LNCaP clone FGC (cell line): ENCODE results near the gene PPIF.
"Not testable (repeated sequence)": the region's sequence is repeated elsewhere in the genome, so short reads cannot be mapped to it uniquely, and the experiment has no call there.

Source experiments
- DNase-seq: peaks from one replicate; pipeline ENCODE4 v3.0.0-alpha.2; 2011; ENCODE audit warnings: low read depth
- H3K4me3 ChIP-seq: 2 replicates; pipeline ENCODE4 v1.5.1; 2011; ENCODE audit warnings: mild to moderate bottlenecking, low read depth, low read length, control low read depth
- CTCF ChIP-seq: IDR thresholded peaks from 2 replicates; pipeline ENCODE4 v1.5.1; 2012; ENCODE audit warnings: mild to moderate bottlenecking; ENCODE audit not compliant: control insufficient read depth, insufficient read depth; ENCODE audit errors: extremely low read depth

Gene PPIF

GRCh38 chr10:79331226-79331625 is 16.0 kb upstream of the PPIF start:
- TF ChIP-seq CTCF = no peak
- no peak for DNase-seq
- no peak overlapping the region for H3K4me3 ChIP-seq

- H3K4me3 ChIP-seq = no peak overlapping the region
- DNase-seq = no peak
- no peak for TF ChIP-seq CTCF
These were observed 15.6 kb upstream of the PPIF start for GRCh38 chr10:79331709-79332108.

GRCh38 chr10:79332610-79333315 is 14.5 kb upstream of the PPIF start:
- DNase-seq, H3K4me3 ChIP-seq: not testable (repeated sequence)

GRCh38 chr10:79333513-79333912 is 13.8 kb upstream of the PPIF start:
- no peak overlapping the region for H3K4me3 ChIP-seq
- TF ChIP-seq CTCF = no peak
- DNase-seq = no peak

- H3K4me3 ChIP-seq = no peak overlapping the region
- DNase-seq = no peak
- TF ChIP-seq CTCF = no peak
These were observed 12.7 kb upstream of the PPIF start for GRCh38 chr10:79334573-79334972.

GRCh38 chr10:79335094-79335469 is 12.2 kb upstream of the PPIF start:
- no peak overlapping the region for H3K4me3 ChIP-seq
- no peak for DNase-seq
- TF ChIP-seq CTCF = no peak

- DNase-seq = no peak
- H3K4me3 ChIP-seq = no peak overlapping the region
- no peak for TF ChIP-seq CTCF
These were observed 11.6 kb upstream of the PPIF start for GRCh38 chr10:79335470-79336235.
